IPS-11a (cell line): ENCODE measurements around the gene RASAL1.

Source experiments
- H3K4me3 ChIP-seq: one replicate; pipeline ENCODE4 v1.5.1; 2013; ENCODE audit warnings: low read depth, low read length, control low read depth

The RASAL1 gene

DNA sequence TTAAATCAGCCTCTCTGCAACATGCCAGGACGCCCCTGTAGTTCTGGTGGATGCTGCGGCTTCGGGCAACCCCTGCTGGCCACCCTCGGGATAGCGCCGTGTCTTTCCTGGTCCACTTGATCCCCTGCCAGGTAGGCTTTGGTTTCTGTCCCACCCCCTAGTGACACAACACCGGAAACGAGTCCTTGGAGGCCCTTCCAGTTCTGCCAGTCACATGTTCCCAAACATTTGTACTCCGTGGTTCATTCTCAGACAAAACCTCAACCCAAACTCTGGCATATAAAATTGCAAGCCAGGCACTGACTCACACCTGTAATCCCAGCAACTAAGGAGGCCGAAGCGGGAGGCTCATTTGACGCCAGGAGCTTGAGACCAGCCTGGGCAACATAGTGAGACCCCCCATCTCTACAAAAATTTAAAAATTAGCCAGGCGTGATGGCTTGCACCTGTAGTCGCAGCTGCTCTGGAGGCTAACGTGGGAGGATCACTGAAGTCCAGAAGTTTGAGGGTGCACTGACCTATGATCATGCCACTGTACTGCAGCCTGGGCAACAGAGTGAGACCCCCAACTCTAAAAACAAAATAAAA, 37.0 kb downstream of the RASAL1 start:
- no peak overlapping the region for H3K4me3 ChIP-seq

DNA sequence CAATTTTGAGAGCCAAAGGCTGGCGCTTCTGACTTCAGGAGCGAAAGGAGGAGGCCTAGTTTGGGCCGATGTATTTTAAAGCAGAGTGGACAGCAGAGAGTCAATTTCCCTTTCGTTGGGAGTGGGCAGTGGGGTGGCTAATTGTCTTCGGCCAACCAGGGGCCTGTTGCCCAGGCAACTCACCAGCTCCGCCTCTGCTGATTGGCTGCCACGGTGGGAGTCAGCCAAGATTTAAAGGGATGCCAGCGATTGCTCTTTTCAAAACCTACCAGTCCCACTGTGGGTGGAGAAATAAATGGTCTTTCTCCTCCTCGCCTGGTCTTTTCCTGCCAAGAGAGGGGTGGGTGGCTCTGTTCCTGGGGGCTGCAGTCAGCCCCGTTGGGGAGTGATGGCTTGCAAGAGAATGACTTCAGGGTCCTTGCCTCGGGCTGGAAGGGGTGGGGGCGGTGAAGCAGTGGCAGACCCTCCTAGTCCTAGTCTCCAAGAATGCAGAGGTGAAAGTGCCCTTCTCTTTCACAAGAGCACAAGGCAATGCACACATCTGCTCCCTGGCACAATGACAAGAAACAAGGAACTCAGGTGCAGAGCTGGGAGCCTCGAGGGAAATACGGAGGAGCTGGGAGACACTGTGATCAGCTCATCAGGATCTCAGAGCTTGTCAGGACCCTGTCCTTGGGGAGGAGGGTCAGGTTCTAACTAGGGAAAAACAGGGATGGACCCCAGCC, 37.7 kb downstream of the RASAL1 start:
- no peak overlapping the region for H3K4me3 ChIP-seq

DNA sequence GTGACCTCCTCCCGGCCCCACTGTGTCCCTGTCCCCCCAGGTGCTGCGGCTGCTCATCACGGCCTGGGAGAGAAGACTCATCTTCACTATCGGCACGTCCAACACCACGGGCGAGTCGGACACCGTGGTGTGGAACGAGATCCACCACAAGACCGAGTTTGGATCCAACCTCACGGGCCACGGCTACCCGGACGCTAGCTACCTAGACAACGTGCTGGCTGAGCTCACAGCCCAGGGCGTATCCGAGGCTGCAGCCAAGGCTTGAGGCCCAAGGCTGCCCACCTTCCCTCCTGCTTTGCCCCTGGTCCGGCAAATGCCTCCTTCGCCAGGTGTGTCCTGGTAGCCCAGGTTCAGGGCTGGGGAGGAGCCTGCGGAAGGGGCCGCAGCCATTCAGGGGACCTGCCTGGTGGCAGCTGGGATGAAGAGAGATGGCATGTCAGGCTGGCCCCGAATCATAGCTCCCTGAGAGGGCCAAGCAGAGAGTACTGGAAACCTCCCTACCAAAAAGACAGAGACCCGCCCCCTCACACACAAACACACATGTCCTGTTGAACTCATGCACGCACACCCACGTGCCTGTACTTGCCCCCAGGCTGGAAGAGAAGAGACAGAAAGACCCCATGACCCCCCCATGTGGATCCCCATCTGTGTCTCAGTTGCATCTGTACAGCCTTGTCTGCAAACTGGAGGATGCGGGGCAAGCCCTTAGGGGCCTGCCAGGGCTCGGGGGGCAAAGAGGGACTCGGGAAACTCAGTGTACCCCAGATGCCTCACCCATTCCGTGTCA, 38.7 kb downstream of the RASAL1 start:
- H3K4me3 ChIP-seq: no peak overlapping the region

DNA sequence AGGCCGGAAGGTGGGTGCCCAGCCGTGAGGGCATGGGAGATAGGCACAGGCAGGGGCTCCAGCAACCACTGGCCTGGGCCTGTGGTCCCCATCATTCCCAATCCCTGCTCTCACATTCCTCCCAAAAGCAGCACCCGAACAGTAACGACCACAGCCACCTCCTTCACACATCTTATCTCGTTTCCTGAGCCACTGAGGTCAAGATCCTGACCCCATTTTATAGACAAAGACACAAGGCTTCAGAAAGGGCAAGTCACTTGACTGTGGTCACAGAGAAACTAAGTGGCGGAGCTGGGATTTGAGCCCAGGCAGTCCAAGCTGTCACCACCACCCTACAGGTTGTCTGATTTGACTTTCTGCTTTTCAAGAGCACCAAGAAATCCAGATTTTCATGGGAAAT, 40.2 kb downstream of the RASAL1 start:
- H3K4me3 ChIP-seq: no peak overlapping the region

DNA sequence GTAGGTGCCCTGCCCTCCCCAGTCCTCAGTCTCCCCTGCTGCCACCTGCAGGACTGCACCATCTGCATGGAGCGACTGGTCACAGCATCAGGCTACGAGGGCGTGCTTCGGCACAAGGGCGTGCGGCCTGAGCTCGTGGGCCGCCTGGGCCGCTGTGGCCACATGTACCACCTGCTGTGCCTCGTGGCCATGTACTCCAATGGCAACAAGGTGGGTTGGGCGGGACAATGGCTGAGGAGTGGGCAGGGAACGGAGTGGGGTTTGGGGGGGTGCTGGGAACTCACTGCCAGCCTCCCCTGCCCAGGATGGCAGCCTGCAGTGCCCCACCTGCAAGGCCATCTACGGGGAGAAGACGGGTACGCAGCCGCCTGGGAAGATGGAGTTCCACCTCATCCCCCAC, 40.8 kb downstream of the RASAL1 start:
- H3K4me3 ChIP-seq: no peak overlapping the region

GRCh38 chr12:113093409-113094101, 42.0 kb downstream of the RASAL1 start:
- no peak overlapping the region for H3K4me3 ChIP-seq

DNA sequence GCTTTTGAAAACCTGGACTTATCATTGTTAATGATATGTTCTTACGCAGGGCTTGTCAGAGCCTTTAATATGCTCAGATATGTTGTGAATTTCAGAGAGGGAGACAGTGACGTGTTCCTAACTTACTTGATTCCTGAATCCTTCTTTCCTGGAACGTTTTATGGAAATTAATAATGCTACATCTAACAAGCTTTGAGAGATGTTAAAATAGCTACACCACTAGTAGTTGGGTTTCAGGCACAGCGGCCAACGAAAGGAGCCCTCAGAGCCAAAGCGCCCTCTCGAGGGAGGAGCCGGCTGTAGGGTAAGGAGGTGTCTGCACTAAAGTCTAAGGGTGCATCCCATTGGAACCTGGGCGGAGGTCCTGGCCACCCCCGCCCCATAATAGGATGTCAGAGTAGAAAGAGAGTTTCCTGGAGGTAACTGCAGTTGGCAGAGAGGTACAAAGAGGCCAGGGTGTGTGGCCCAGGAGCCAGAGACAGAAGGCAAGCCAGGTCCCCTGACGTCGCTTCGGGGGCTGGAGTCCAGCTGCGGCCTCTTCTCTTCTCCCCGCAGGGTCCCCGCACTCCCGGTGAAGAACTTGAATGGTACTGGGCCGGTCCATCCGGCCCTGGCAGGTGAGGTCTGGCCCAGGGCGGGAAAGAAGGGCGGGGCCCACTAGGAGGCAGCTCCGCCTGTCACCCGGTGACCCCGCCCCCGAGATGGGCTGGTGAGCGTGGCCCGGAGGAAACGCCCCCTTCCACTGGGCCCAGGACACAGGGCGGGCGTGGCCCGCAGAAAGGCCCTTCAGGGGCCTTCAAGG, 42.8 kb downstream of the RASAL1 start:
- H3K4me3 ChIP-seq: peak overlapping the region; percentile 13

- no peak overlapping the region for H3K4me3 ChIP-seq
Observed at GRCh38 chr12:113091506-113091905, 44.1 kb downstream of the RASAL1 start.

DNA sequence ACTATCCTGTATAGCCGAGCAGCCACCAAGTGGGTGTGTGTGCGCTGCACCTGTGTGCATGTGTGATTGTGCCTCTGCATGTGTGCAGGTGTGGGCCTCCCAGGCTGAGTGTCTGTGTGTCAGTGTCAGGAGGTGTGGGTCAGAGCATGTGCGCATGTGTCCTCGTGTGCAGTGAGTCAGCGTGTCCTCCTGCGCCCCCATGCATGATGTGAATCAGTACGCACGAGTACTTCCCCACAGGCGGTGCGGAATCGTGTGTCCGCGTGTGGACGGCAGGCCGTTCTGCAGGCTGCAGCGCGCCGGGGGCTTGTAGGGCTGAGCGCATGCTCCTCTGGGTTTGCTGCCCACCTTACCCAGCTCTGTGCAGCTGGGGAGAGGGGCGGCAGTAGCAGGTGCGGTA, 44.8 kb downstream of the RASAL1 start:
- H3K4me3 ChIP-seq: no peak overlapping the region

GRCh38 chr12:113089839-113090238, 45.7 kb downstream of the RASAL1 start:
- H3K4me3 ChIP-seq: no peak overlapping the region

GRCh38 chr12:113088971-113089756, 46.4 kb downstream of the RASAL1 start:
- H3K4me3 ChIP-seq: no peak overlapping the region

DNA sequence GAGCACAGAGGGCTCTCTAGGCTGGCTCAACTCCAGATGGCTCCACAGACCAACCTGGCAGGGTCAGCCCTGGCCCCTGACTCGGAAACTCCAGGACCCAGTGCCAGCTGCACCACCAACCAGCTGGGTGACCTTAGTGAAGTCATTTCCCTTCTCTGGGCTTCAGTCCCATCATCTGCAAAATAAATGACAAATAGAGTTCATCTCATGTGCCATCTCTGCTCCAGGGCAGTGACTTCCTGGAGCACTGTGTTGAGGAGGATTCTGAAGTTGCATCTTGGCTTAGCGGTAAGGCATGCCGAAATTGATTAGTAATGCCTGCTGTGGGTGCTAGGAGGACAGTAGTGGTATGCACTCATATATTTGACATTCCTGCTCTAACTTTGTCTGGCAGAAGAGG, 47.5 kb downstream of the RASAL1 start:
- no peak overlapping the region for H3K4me3 ChIP-seq

GRCh38 chr12:113087193-113087592, 48.4 kb downstream of the RASAL1 start:
- H3K4me3 ChIP-seq: no peak overlapping the region

DNA sequence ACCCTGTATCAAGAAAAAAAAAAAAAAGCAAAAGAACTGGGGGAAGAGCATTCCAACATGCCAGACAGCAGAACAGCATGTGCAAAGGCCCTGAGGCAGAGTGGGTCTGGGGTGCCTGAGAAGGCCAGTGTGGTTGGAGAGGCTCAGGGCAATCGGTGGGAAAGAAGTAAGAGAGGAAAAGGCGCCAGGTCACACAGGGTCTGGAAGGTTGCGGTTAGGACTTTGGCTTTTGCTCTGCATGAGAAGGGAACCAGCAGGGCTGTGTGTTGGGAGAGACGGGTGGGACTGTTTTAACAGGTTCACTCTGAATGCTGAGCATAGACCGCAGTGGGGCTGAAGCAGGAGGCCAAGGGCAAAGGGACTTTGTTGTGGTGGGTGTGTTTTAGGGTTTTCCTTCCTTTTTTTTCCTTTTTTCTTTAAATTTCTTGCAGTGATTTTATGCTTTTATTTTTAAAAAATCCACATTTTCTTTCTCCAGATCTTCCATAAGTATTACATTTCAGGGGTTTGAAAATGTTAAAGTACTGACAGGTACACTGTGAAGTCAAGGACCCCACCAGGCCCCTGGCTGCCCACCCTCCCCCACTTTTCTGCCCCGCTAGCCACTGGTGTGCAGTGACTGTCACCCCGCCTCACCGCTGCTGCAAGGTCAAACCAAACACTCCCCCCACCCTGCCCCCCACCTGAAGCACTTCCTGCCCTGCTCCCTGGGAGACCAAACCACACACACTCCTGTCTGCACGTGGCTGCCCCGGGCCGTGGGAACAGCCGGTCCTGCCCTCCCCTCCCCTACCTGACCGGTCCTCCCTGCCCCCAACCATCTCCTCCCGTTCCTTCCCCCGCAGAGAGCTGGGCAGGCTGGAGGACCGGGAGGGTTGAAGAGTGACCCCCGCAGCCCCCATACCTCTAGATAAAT, 49.1 kb downstream of the RASAL1 start:
- H3K4me3 ChIP-seq: no peak overlapping the region

DNA sequence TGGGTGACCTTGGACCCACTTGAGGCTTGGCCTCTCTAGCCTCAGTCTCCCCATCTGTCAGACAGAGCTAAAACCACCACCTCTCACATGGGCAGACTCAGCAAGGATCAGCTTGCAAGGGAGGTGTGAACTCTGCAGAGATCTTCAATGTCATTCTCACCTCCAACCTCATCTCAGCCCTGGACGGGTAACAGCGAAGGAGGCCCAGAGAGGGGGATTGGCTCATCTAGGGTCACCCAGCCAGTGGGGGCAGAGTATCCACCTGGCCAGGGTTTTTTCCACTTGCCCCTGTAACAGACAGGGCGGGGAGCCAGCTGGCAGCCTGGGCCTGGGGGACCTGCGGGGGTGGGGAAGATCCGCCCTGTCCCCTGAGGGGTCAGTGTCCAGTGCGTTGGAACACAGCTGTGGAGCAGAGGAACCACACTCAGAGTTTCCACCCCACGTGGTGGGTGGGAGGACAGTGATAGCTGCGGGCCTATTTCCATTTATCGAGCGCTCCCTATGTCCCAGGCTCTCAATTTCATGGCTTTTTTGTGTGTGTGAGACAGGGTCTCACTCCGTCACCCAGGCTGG, 51.6 kb downstream of the RASAL1 start:
- H3K4me3 ChIP-seq: no peak overlapping the region

- no peak overlapping the region for H3K4me3 ChIP-seq
Observed at GRCh38 chr12:113082486-113083148, 52.9 kb downstream of the RASAL1 start.

DNA sequence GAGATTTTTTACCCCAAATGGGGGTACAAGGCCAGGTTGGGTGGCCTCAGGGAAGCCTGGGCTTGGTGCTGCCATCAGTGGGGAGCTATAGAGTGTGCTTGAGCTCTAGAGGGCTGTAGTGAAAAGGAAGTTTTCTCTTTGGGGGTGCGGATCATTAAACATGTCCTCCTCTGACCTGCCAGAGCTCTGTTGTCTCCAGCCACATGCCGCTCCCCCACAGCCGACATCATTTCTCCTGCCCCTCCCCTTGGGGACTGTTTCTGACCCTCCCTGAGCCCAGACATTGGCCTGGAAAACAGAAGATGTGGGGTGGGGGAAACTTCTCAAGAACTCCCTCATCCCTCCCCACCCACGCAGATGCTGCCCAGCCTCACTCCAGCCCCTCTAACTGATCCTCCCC, 53.7 kb downstream of the RASAL1 start:
- no peak overlapping the region for H3K4me3 ChIP-seq

DNA sequence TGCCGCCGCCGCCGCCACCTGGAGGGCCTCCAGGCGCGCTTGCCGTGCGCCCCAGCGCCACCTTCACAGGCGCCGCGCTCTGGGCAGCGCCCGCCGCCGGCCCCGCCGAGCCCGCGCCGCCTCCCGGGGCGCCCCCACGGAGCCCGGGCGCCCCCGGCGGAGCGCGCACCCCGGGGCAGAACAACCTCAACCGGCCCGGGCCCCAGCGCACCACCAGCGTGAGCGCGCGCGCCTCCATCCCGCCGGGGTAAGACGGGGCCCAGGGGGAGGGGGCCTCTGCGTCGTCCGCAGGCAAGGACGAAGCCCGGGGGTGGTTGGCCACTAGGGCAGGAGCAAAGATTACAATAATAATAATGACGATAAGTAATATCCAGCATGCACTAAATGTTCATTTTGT, 57.7 kb downstream of the RASAL1 start:
- H3K4me3 ChIP-seq: peak overlapping the region; percentile 43
